HEK293 (cell line): ENCODE results near the gene PRKCZ.

Source experiments
- ZNF549 ChIP-seq: fragments of 450-650 bp; IDR thresholded peaks from 2 replicates; pipeline ENCODE4 v1.5.1; 2018; ENCODE audit warnings: missing biosample characterization, missing genetic modification characterization, mild to moderate bottlenecking, inconsistent platforms, moderate library complexity
- TF ChIP-seq, protein P1 (sequence below): fragments of 450-650 bp; formaldehyde crosslinking; IDR thresholded peaks from 2 replicates; pipeline ENCODE4 v1.5.1; 2016; ENCODE audit warnings: missing biosample characterization, missing genetic modification characterization

DNA sequence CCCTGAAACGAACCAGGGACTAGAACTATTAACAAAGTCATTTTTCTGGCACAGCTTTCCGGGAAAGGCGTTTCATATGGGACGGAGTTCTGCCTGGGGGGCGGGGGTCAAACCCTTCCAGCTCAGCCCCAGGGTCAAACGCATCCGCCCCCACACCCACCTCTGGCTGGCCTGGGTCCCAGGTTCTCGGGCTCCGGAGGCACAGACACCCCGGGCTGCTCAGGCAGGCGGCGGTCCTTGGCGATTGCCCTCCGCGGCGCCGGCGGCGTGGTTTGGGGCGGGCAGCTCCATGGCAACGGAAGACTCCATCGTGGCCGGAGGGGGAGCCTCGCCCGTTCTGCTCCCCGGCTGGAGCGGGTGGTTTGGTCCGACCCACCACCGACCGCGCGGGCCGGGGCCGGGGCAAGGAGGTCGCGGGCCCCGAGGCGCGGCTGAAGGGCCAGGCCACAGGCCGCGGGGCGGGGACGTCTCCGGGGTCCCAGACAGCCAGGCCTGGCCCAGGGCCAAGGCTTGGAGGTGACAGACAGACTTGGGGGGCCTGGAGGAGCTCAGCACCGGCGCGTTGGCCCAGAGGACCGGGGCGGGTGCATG, 46.6 kb upstream of the PRKCZ start, which contains the start of gene CFAP74:
- TF ChIP-seq ZNF549: no peak
- TF ChIP-seq, protein P1, sequence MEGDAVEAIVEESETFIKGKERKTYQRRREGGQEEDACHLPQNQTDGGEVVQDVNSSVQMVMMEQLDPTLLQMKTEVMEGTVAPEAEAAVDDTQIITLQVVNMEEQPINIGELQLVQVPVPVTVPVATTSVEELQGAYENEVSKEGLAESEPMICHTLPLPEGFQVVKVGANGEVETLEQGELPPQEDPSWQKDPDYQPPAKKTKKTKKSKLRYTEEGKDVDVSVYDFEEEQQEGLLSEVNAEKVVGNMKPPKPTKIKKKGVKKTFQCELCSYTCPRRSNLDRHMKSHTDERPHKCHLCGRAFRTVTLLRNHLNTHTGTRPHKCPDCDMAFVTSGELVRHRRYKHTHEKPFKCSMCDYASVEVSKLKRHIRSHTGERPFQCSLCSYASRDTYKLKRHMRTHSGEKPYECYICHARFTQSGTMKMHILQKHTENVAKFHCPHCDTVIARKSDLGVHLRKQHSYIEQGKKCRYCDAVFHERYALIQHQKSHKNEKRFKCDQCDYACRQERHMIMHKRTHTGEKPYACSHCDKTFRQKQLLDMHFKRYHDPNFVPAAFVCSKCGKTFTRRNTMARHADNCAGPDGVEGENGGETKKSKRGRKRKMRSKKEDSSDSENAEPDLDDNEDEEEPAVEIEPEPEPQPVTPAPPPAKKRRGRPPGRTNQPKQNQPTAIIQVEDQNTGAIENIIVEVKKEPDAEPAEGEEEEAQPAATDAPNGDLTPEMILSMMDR: no peak
